Heart right ventricle (tissue), 16 donors: ENCODE measurements around the gene PLEKHG4. TPM values are rescaled to one million over a fixed set of nuclear protein-coding genes. Genes with fewer than 3 reads are reported as not detected.

ENCODE experiments used
- ATAC-seq, 8 donors: fragments of 200-7000 bp; cut with Tn5 transposase; one replicate each; pipeline ENCODE4 v1.9.1; 2020; ENCODE audit warnings: mild to moderate bottlenecking in 8 of 8, moderate library complexity in 8 of 8, moderate number of reproducible peaks in 1 of 8
- DNase-seq, 2 donors: peaks; one replicate each; pipeline ENCODE4 v3.0.0-alpha.2; 2020
- H3K27ac ChIP-seq, 10 donors: fragments of 200-600 bp; sonication (generic) in 2 of 10; one replicate each; pipeline versions ENCODE4 v1.5.0 to v1.8.0; 2020 to 2022; ENCODE audit warnings: mild to moderate bottlenecking in 3 of 10
- H3K27me3 ChIP-seq, 7 donors: fragments of 200-600 bp; one replicate each; pipeline ENCODE4 v1.8.0; 2021 to 2022; ENCODE audit warnings: mild to moderate bottlenecking in 2 of 7
- H3K36me3 ChIP-seq, 9 donors: fragments of 200-600 bp; sonication (generic) in 1 of 9; one replicate each; pipeline versions ENCODE4 v1.5.0 to v1.8.0; 2020 to 2022; ENCODE audit warnings: mild to moderate bottlenecking in 2 of 9
- H3K4me1 ChIP-seq, 9 donors: fragments of 200-600 bp; sonication (generic) in 1 of 9; one replicate each; pipeline versions ENCODE4 v1.5.0 to v1.8.0; 2020 to 2022; ENCODE audit warnings: mild to moderate bottlenecking in 4 of 9
- H3K4me3 ChIP-seq, 10 donors: fragments of 200-600 bp; sonication (generic) in 2 of 10; one replicate each; pipeline versions ENCODE4 v1.5.0 to v1.8.0; 2020 to 2022; ENCODE audit warnings: mild to moderate bottlenecking in 7 of 10, moderate library complexity in 2 of 10
- H3K9me3 ChIP-seq, 11 donors: fragments of 200-600 bp in 10 of 11; sonication (generic) in 2 of 11; one replicate each; pipeline versions ENCODE4 v1.5.0 to v1.8.0; 2013 to 2022; ENCODE audit warnings: mild to moderate bottlenecking in 2 of 11, control low read depth in 1 of 11, moderate library complexity in 1 of 11
- CTCF ChIP-seq, 9 donors: fragments of 200-600 bp; sonication (generic) in 2 of 9; IDR thresholded peaks; one replicate each; pipeline versions ENCODE4 v1.5.0 to v1.8.0; 2021 to 2022; ENCODE audit warnings: antibody characterized with exemption in 9 of 9, mild to moderate bottlenecking in 5 of 9, moderate library complexity in 1 of 9
- WGBS, 2 donors: extraction: QIAGEN DNeasy Blood & Tissue Kit; methylation state at CpG; one replicate each; pipeline ENCODE4 v1.1.7; 2013; ENCODE audit warnings: inconsistent platforms in 1 of 2; 5-methylcytosine and 5-hydroxymethylcytosine counted together
- intact Hi-C, 10 donors: fragments of 100-400 bp; cut with DNase I; formaldehyde crosslinking; loops; one replicate each; pipeline versions ENCODE4 v1.11.1 to v1.14.2; 2022
- long read RNA-seq, 3 donors: library from polyadenylated mRNA; unstranded; transcript quantifications; one replicate each; pipeline ENCODE4 v2.0.0, GENCODE V29; 2020 to 2021
- polyA plus RNA-seq, 2 donors: library from polyadenylated mRNA; stranded (reverse); fragments of 200-250 nt; gene quantifications; one replicate each; pipeline ENCODE4 v1.2.3, GENCODE V29; 2013
- total RNA-seq, 10 donors: library from RNA; stranded (reverse); fragmentation: NEBNext Ultra II Directional in 3 of 10; extraction: Animal tissue kit (Norgen Biotek cat#: 25700) in 3 of 10; gene quantifications; one replicate each; pipeline versions ENCODE4 v1.2.1 to v1.2.4, GENCODE V29; 2021 to 2023
- donor health status: Arrhythmogenic right ventricular cardiomyopathy.
- donor health status: ischemic (EF 13 %, LVEDD 7.1; RV severe dilation, severe dysfunction).
- donor health status: healthy with polysubstance abuse.
- donor health status: DM: no; HTN: yes; CAD: no.
- donor health status: DM: no; HTN: no; CAD: no.
- donor health status: ischemic (EF 25% LVEDD 6.9; RV normal size, moderate dysfunction).
- donor health status: ischemic (EF 25% LVEDD 5.7; RV mildly dilated, moderate dysfunction).
- donor health status: healthy.
- donor health status: DM: yes; HTN: yes; CAD: no.
- donor health status: Ischemic cardiomyopathy.
- donor health status: ischemic (EF 35%, LVEDD 5.7; RV mildly dilated, moderate dysfunction).
- donor health status: nonischemic (EF 11% LVEDD 7.7; RV severe dilation, severe dysfunction).
- donor health status: DM: yes; HTN: yes; CAD: no.
- donor health status: PGD.
- donor health status: ischemic (EF 29% LVEDD 5.4; RV normal size, mild dysfunction).
- donor health status: nonischemic (EF 23%, LVEDD 6.1; RV moderate dilation, normal function).

Gene PLEKHG4
- total RNA-seq (1 to 10 TPM in 4 of 10 donors, under 1 TPM in 6; 0.25 to 2.5 (median 0.61) TPM), polyA plus RNA-seq (1 to 10 TPM; 1.3 to 2.9 TPM)
- long read RNA-seq, donor 1, partial matches to known transcripts, result 1 of 2 reads
- long read RNA-seq, donor 1, other reads (novel, unspliced or antisense), result 1 of 2 reads
- long read RNA-seq, donor 2, partial matches to known transcripts, result 0 of 1 reads
- long read RNA-seq, donor 2, other reads (novel, unspliced or antisense), result 1 of 1 reads
- long read RNA-seq, donor 3, full-length matches to known transcripts, result 1 of 1 reads
- long read RNA-seq, donor 3, partial matches to known transcripts, result 0 of 1 reads
- long read RNA-seq, donor 3, other reads (novel, unspliced or antisense), result 0 of 1 reads

GRCh38 chr16:67279296-67280089 lies at the start of gene PLEKHG4:
Gene PLEKHG4 (plus strand): TSS chr16:67279532. CDS start chr16:67280045, 513 bp downstream.
- Histone ChIP-seq H3K27me3 (no peaks in the 10 kb centered on the region), H3K4me3 (peak within 1 kb of the TSS; percentile 28 to 62 (median 54)), H3K36me3 (peaks cover 0 to 8% (median 0%) of the 10 kb centered on the region in 9 donors), H3K4me1 (peaks cover 0 to 29% (median 8%) of the 10 kb centered on the region in 9 donors), H3K9me3 (no peaks in the 10 kb centered on the region), H3K27ac (peak within 1 kb of the TSS in 7 of 10 donors; percentile 16 to 72 (median 37))
- ATAC-seq, result peak; percentile 70 to 91 (median 82)
- intact Hi-C loops, result loop anchor here in 5 of 10 donors (5.0 to 10.0 kb wide), 5 partner anchors 75 to 135 kb away; partner anchors contain the start of genes TPPP3 (in 3 of the 5) and ZDHHC1 (in 1 of the 5)
- DNase-seq, result peak; percentile 53 to 78
- peak; percentile 47 to 77 (median 65) for TF ChIP-seq CTCF (IDR thresholded peaks at IDR 0.05)
- 24 to 27% methylated on average over 69 to 83 of the region's 83 CpGs for WGBS, 2 donors

GRCh38 chr16:67229906-67230808 lies 49.2 kb upstream of the PLEKHG4 start:
- no peak for DNase-seq
- ATAC-seq, result no peak
- Histone ChIP-seq H3K9me3 (no peaks in the 10 kb centered on the region), H3K4me3 (no peak overlapping the region), H3K36me3 (peaks cover 3 to 74% (median 49%) of the 10 kb centered on the region in 9 donors), H3K27ac (no peak overlapping the region), H3K4me1 (peaks cover 5 to 27% (median 21%) of the 10 kb centered on the region in 9 donors), H3K27me3 (no peaks in the 10 kb centered on the region)
- TF ChIP-seq CTCF (IDR thresholded peaks at IDR 0.05), result no peak
- intact Hi-C loops, result loop anchor here in 2 of 10 donors (5.0 kb wide), 1 partner anchor 38 kb away; the partner anchor contains the start of genes E2F4 (in 2 of the 2) and EXOC3L1 (in 2 of the 2)
- WGBS, 2 donors, result 92 to 94% methylated on average over 32 of the region's 32 CpGs

- no peak overlapping the region for H3K27ac ChIP-seq
Measured at GRCh38 chr16:67230809-67231660, 48.3 kb upstream of the PLEKHG4 start.

More at GRCh38 chr16:67230809-67231660, 48.3 kb upstream of the PLEKHG4 start:
- Histone ChIP-seq H3K36me3 (peaks cover 3 to 82% (median 56%) of the 10 kb centered on the region in 9 donors), H3K9me3 (no peaks in the 10 kb centered on the region), H3K4me3 (no peak overlapping the region), H3K27me3 (no peaks in the 10 kb centered on the region), H3K4me1 (peaks cover 5 to 19% (median 14%) of the 10 kb centered on the region in 9 donors)
- ATAC-seq (no peak), DNase-seq (no peak)
- 88% methylated on average over 12 of the region's 12 CpGs for WGBS, 2 donors
- intact Hi-C loops, result no loop called here
- no peak for TF ChIP-seq CTCF (IDR thresholded peaks at IDR 0.05)
